PC-3 (cell line): ENCODE measurements around the gene LRFN5. TPM values are rescaled to one million over a fixed set of nuclear protein-coding genes. Genes with fewer than 3 reads are reported as not detected.

Experiments used
- ATAC-seq: fragments of 200-7000 bp; cut with Tn5 transposase; 2 replicates; pipeline ENCODE4 v1.9.1; 2020; ENCODE audit warnings: mild to moderate bottlenecking, moderate library complexity
- BruUV-seq: library from RNA; stranded (reverse); fragments of 400-500 nt; replicated peaks from 2 replicates; lab custom pipeline; 2021; lab: Mats Ljungman, UMichigan
- CTCF ChIA-PET: fragments of 300-600 bp; sonication (Branson Sonifier 250); formaldehyde crosslinking; loops from one replicate; lab custom pipeline; 2022; ENCODE audit warnings: antibody characterized with exemption; lab: Charles Lee
- POLR2A ChIA-PET: fragments of 300-600 bp; sonication (Branson Sonifier 250); formaldehyde crosslinking; loops from one replicate; lab custom pipeline; 2022; ENCODE audit warnings: antibody characterized with exemption; ENCODE audit not compliant: unreplicated experiment; lab: Charles Lee
- DNase-seq: peaks from one replicate; pipeline ENCODE4 v3.0.0-alpha.2; 2015
- H2AFZ ChIP-seq: fragments of 300-600 bp; sonication (generic); 2 replicates; pipeline ENCODE4 v1.6.0; 2016; ENCODE audit warnings: antibody characterized with exemption, low read length
- H3F3A ChIP-seq: fragments of 300-600 bp; sonication (generic); one replicate; pipeline ENCODE4 v1.6.0; 2017; ENCODE audit warnings: antibody characterized with exemption, low read length, control low read depth, mild to moderate bottlenecking; ENCODE audit not compliant: unreplicated experiment
- H3K27ac ChIP-seq: fragments of 300-600 bp; sonication (generic); 2 replicates; pipeline ENCODE4 v1.5.1; 2016; ENCODE audit warnings: mild to moderate bottlenecking, low read length
- H3K27me3 ChIP-seq: fragments of 300-600 bp; sonication (generic); 2 replicates; pipeline ENCODE4 v1.6.1; 2016; ENCODE audit warnings: low read length, mixed read lengths
- H3K36me3 ChIP-seq: fragments of 300-600 bp; sonication (generic); 2 replicates; pipeline ENCODE4 v1.6.1; 2016; ENCODE audit warnings: low read depth, mixed run types, low read length, mixed read lengths
- H3K4me1 ChIP-seq: fragments of 300-600 bp; sonication (generic); 2 replicates; pipeline ENCODE4 v1.5.1; 2016; ENCODE audit warnings: low read length; ENCODE audit not compliant: insufficient read depth
- H3K4me2 ChIP-seq: fragments of 300-600 bp; sonication (generic); 2 replicates; pipeline ENCODE4 v1.6.0; 2016; ENCODE audit warnings: low read length
- H3K4me3 ChIP-seq: fragments of 300-600 bp; sonication (generic); 2 replicates; pipeline ENCODE4 v1.5.1; 2016; ENCODE audit warnings: mild to moderate bottlenecking, low read length, mixed read lengths
- H3K79me2 ChIP-seq: fragments of 300-600 bp; sonication (generic); 2 replicates; pipeline ENCODE4 v1.6.1; 2017; ENCODE audit warnings: low read length, mixed read lengths
- H3K9ac ChIP-seq: fragments of 300-600 bp; sonication (generic); 2 replicates; pipeline ENCODE4 v1.6.0; 2016; ENCODE audit warnings: mild to moderate bottlenecking, low read length
- H3K9me2 ChIP-seq: fragments of 300-600 bp; sonication (generic); replicated peaks from 2 replicates; pipeline ENCODE4 v1.6.1; 2016; ENCODE audit warnings: mixed run types, low read length, mixed read lengths
- H3K9me3 ChIP-seq: fragments of 300-600 bp; sonication (generic); 2 replicates; pipeline ENCODE4 v1.6.1; 2016; ENCODE audit warnings: low read length, mixed read lengths
- H4K20me1 ChIP-seq: fragments of 300-600 bp; sonication (generic); 2 replicates; pipeline ENCODE4 v1.6.1; 2016; ENCODE audit warnings: low read length, mixed read lengths
- EZH2 ChIP-seq: fragments of 300-600 bp; sonication (generic); IDR thresholded peaks from one replicate; pipeline ENCODE4 v1.6.1; 2017; ENCODE audit warnings: antibody characterized with exemption, mild to moderate bottlenecking, low read length; ENCODE audit not compliant: unreplicated experiment
- EZH2phosphoT487 ChIP-seq: fragments of 300-600 bp; sonication (generic); IDR thresholded peaks from 2 replicates; pipeline ENCODE4 v1.6.1; 2018; ENCODE audit warnings: mild to moderate bottlenecking, antibody characterized with exemption, low read length, borderline replicate concordance
- intact Hi-C: fragments of 100-400 bp; cut with micrococcal nuclease; formaldehyde crosslinking; loops from 2 replicates; pipeline ENCODE4 v1.9.0; 2023
- total RNA-seq: library from RNA; depleted of rRNA; stranded (reverse); fragments of >200 nt; gene quantifications from 2 replicates; pipeline ENCODE4 v1.2.3, GENCODE V29; 2014
- TF ChIP-seq, protein P1 (sequence below): fragments of 300-600 bp; sonication (generic); conservative IDR thresholded peaks from 2 replicates; pipeline ENCODE4 v1.5.1; 2017; ENCODE audit warnings: antibody characterized with exemption, low read depth, mild to moderate bottlenecking, low read length

Gene LRFN5
- total RNA-seq, 1 experiment from 2014 or later: not detected

DNA sequence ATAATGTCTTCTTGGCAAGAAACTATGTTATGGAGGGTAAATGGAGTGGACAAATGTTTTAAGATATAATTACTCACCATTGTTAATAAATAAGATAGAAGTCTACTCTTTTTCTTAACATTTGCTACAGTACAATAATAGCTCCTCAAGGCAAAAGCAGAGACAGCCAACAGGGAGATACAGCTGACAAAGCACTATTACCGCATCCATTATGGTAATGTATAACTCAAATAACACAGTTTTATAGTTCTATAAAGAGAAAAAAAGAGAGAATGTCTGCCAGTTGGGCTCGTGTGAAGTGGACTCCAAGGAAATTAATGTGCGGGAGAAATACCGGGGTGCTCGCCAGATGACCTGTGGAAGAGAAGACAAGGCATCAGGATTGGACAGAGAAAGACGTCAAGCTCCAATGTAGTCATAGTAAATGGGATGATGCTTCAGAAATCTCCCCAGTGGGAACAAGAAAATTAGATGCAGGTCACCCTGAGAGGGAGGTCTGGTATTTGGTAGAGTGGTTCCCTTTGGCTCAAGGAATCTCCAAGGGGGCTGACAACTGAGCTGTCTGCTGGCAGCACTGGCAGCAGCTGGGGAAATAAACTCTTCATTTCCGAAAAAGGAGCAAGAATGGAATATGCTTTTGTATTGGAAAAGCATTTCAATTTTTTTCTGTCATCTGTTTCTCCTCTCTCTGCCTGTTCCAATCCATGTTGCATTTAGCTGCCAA is 343.9 kb downstream of the LRFN5 start:
- no TSS peak for BruUV-seq
- Histone ChIP-seq H3K4me2 (no peak overlapping the region), H4K20me1 (no peaks in the 10 kb centered on the region), H3K9me2 (no peaks in the 10 kb centered on the region), H3K27me3 (no peaks in the 10 kb centered on the region), H3K4me3 (no peak overlapping the region), H3K9ac (no peak overlapping the region), H2AFZ (no peak overlapping the region), H3K36me3 (no peaks in the 10 kb centered on the region), H3K79me2 (no peaks in the 10 kb centered on the region), H3K4me1 (no peaks in the 10 kb centered on the region), H3K9me3 (no peaks in the 10 kb centered on the region), H3K27ac (no peak overlapping the region), H3F3A (no peaks in the 10 kb centered on the region)
- ATAC-seq (no peak; the same call in 1 of the 2 replicates), DNase-seq (no peak)
- ChIA-PET CTCF (no interaction called here), POLR2A (no interaction called here)
- intact Hi-C loops: no loop called here
- TF ChIP-seq EZH2: no peak
- no peak for TF ChIP-seq EZH2phosphoT487
- TF ChIP-seq, protein P1, sequence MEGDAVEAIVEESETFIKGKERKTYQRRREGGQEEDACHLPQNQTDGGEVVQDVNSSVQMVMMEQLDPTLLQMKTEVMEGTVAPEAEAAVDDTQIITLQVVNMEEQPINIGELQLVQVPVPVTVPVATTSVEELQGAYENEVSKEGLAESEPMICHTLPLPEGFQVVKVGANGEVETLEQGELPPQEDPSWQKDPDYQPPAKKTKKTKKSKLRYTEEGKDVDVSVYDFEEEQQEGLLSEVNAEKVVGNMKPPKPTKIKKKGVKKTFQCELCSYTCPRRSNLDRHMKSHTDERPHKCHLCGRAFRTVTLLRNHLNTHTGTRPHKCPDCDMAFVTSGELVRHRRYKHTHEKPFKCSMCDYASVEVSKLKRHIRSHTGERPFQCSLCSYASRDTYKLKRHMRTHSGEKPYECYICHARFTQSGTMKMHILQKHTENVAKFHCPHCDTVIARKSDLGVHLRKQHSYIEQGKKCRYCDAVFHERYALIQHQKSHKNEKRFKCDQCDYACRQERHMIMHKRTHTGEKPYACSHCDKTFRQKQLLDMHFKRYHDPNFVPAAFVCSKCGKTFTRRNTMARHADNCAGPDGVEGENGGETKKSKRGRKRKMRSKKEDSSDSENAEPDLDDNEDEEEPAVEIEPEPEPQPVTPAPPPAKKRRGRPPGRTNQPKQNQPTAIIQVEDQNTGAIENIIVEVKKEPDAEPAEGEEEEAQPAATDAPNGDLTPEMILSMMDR: no peak
